K562 (cell line): ENCODE data around the gene IL1RAPL2. TPM values are rescaled to one million over a fixed set of nuclear protein-coding genes. Genes with fewer than 3 reads are reported as not detected.

Experiments
- ATAC-seq: fragments of 200-7000 bp; cut with Tn5 transposase; 3 replicates; pipeline ENCODE4 v1.9.1; 2020; ENCODE audit warnings: moderate library complexity
- BruUV-seq: library from RNA; stranded (reverse); fragments of 400-500 nt; replicated peaks from 2 replicates; lab custom pipeline; 2021; lab: Mats Ljungman, UMichigan
- CTCF ChIA-PET: fragments of 300-600 bp; formaldehyde crosslinking; extraction: SDS; loops from one replicate; lab custom pipeline; 2021; ENCODE audit warnings: low intra/inter-chr PET ratio; lab: Yijun Ruan, JAX
- POLR2A ChIA-PET: fragments of 300-600, 350-650 bp; sonication (Branson Sonifier 250); formaldehyde crosslinking; extraction: SDS; loops from one replicate; lab custom pipeline; 2021; ENCODE audit warnings: antibody characterized with exemption, inconsistent platforms; lab: Yijun Ruan, JAX
- DNase-seq, 4 experiments: peaks; one replicate each; pipeline versions ENCODE4 v3.0.0 to v3.0.0-alpha.2; 2011 to 2018; ENCODE audit warnings: low spot score in 3 of 4, mixed read lengths in 3 of 4; ENCODE audit errors: extremely low read depth in 1 of 4
- FAIRE-seq: peaks from 2 replicates; lab custom pipeline; 2011; peaks lifted over from hg19 to GRCh38; lab: Jason Lieb, UNC
- H2AFZ ChIP-seq: 2 replicates; pipeline ENCODE4 v1.6.0; 2011; ENCODE audit warnings: low read depth, low read length, control low read depth, inconsistent platforms
- H3K27ac ChIP-seq: fragments of 200-600 bp; 3 replicates; pipeline ENCODE4 v1.8.0; 2011; ENCODE audit warnings: low read depth, mild to moderate bottlenecking, control low read depth, inconsistent platforms, low read length, moderate library complexity, mixed read lengths; ENCODE audit errors: extremely low read depth
- H3K27me3 ChIP-seq, 2 experiments: fragments of 300-600 bp in 1 of 2; 2 replicates in 1 of 2; 3 replicates in 1 of 2; pipeline versions ENCODE4 v1.6.0 to v1.8.0; 2011; ENCODE audit warnings: inconsistent platforms in 2 of 2, low read length in 2 of 2, mild to moderate bottlenecking in 1 of 2, mixed read lengths in 1 of 2, moderate library complexity in 1 of 2; ENCODE audit not compliant: control insufficient read depth in 2 of 2, insufficient read depth in 2 of 2
- H3K36me3 ChIP-seq: fragments of 300-600 bp; 3 replicates; pipeline ENCODE4 v1.8.0; 2011; ENCODE audit warnings: mild to moderate bottlenecking, low read length, inconsistent platforms; ENCODE audit not compliant: control insufficient read depth, insufficient read depth
- H3K4me1 ChIP-seq, 2 experiments: fragments of 200-600 bp in 1 of 2; replicated peaks in 1 of 2; 2 replicates in 1 of 2; 3 replicates in 1 of 2; pipeline versions ENCODE4 v1.5.1 to v1.8.0; 2011; ENCODE audit warnings: inconsistent platforms in 2 of 2, low read length in 2 of 2, mild to moderate bottlenecking in 1 of 2, mixed read lengths in 1 of 2, moderate library complexity in 1 of 2; ENCODE audit not compliant: control insufficient read depth in 2 of 2, insufficient read depth in 2 of 2
- H3K4me2 ChIP-seq: 2 replicates; pipeline ENCODE4 v1.6.1; 2011; ENCODE audit warnings: low read length, control low read depth, inconsistent platforms, mixed read lengths; ENCODE audit not compliant: insufficient read depth
- H3K4me3 ChIP-seq: fragments of 200-600 bp; sonication (generic), shearing (Covaris generic); 2 replicates; pipeline ENCODE4 v1.5.1; 2016; ENCODE audit warnings: control low read depth, inconsistent platforms
- H3K79me2 ChIP-seq: fragments of 200-600 bp; 3 replicates; pipeline ENCODE4 v1.8.0; 2011; ENCODE audit warnings: low read length, inconsistent platforms; ENCODE audit not compliant: control insufficient read depth, insufficient read depth
- H3K9ac ChIP-seq, 2 experiments: 2 replicates each; pipeline versions ENCODE4 v1.6.0 to v1.6.1; 2011; ENCODE audit warnings: low read depth in 2 of 2, low read length in 2 of 2, control low read depth in 1 of 2, inconsistent platforms in 1 of 2, mild to moderate bottlenecking in 1 of 2, mixed read lengths in 1 of 2; ENCODE audit not compliant: insufficient read depth in 1 of 2
- H3K9me1 ChIP-seq: one replicate; pipeline ENCODE4 v1.6.0; 2011; ENCODE audit warnings: inconsistent platforms, mild to moderate bottlenecking, low read length, moderate library complexity; ENCODE audit not compliant: control insufficient read depth, insufficient read depth
- H3K9me3 ChIP-seq: replicated peaks from 2 replicates; pipeline ENCODE4 v1.5.1; 2011; ENCODE audit warnings: low read depth, low read length, inconsistent platforms; ENCODE audit not compliant: control insufficient read depth, insufficient read depth
- H4K20me1 ChIP-seq: replicated peaks from 2 replicates; pipeline ENCODE4 v1.6.1; 2011; ENCODE audit warnings: low read length, inconsistent platforms, mixed read lengths; ENCODE audit not compliant: control insufficient read depth, insufficient read depth
- FOSL1 ChIP-seq: fragments of 200-800 bp; sonication (Bioruptor generic); conservative IDR thresholded peaks from 2 replicates; pipeline ENCODE4 v1.6.1; 2016; ENCODE audit warnings: missing genetic modification characterization, missing compliant biosample characterization
- HDAC2 ChIP-seq: fragments of 450-650 bp; IDR thresholded peaks from 2 replicates; pipeline ENCODE4 v1.6.1; 2016; ENCODE audit warnings: mild to moderate bottlenecking
- JUNB ChIP-seq: fragments of 450-650 bp; formaldehyde crosslinking; conservative IDR thresholded peaks from 2 replicates; pipeline ENCODE4 v1.4.0; 2020; ENCODE audit warnings: mild to moderate bottlenecking
- KAT8 ChIP-seq: fragments of 450-650 bp; IDR thresholded peaks from 2 replicates; pipeline ENCODE4 v1.6.1; 2016; ENCODE audit warnings: low read depth, mild to moderate bottlenecking
- MAFG ChIP-seq: fragments of 450-650 bp; conservative IDR thresholded peaks from 2 replicates; pipeline ENCODE4 v1.6.1; 2016; ENCODE audit warnings: missing genetic modification characterization, missing compliant biosample characterization
- MAX ChIP-seq: sonication (generic); formaldehyde crosslinking; IDR thresholded peaks from 2 replicates; pipeline ENCODE4 v1.9.0; 2022; ENCODE audit warnings: mild to moderate bottlenecking, missing genetic modification reagents
- NFE2 ChIP-seq: IDR thresholded peaks from 2 replicates; pipeline ENCODE4 v1.6.1; 2014; ENCODE audit warnings: antibody characterized with exemption, low read depth
- SIRT6 ChIP-seq: IDR thresholded peaks from one replicate; pipeline ENCODE4 v1.6.1; 2012; ENCODE audit warnings: low read depth, mild to moderate bottlenecking, control low read depth, inconsistent platforms, low read length, moderate library complexity
- SMAD2 ChIP-seq: fragments of 150-350 bp; IDR thresholded peaks from 2 replicates; pipeline ENCODE4 v1.6.1; 2014; ENCODE audit warnings: low read depth, mild to moderate bottlenecking, low read length
- TBL1XR1 ChIP-seq, 2 experiments: IDR thresholded peaks; 2 replicates each; pipeline ENCODE4 v1.6.1; 2012; ENCODE audit warnings: improper control_type of control experiment in 2 of 2, low read length in 2 of 2, mild to moderate bottlenecking in 1 of 2
- WHSC1 ChIP-seq: IDR thresholded peaks from one replicate; pipeline ENCODE4 v1.6.1; 2012; ENCODE audit warnings: low read length, control low read depth, inconsistent platforms
- ZBTB26 ChIP-seq: fragments of 450-650 bp; formaldehyde crosslinking; IDR thresholded peaks from 2 replicates; pipeline ENCODE4 v1.4.0; 2022; ENCODE audit warnings: missing genetic modification characterization
- ZNF134 ChIP-seq: fragments of 250-450 bp; sonication (Bioruptor Pico); conservative IDR thresholded peaks from 2 replicates; pipeline ENCODE4 v1.4.0; 2020
- ZNF140 ChIP-seq: fragments of 250-450 bp; sonication (Bioruptor Pico); IDR thresholded peaks from 2 replicates; pipeline ENCODE4 v1.8.0; 2021; ENCODE audit warnings: moderate library complexity, mild to moderate bottlenecking, inconsistent platforms
- ZNF561 ChIP-seq: fragments of 450-650 bp; formaldehyde crosslinking; conservative IDR thresholded peaks from 2 replicates; pipeline ENCODE4 v1.4.0; 2020; ENCODE audit warnings: mild to moderate bottlenecking, moderate library complexity
- in situ Hi-C: fragments of 300-500 bp; cut with MboI; formaldehyde crosslinking; loops from 4 replicates; pipeline ENCODE4 v1.15.0; 2018; ENCODE audit warnings: inconsistent platforms, mixed read lengths
- intact Hi-C: fragments of 100-400 bp; cut with micrococcal nuclease; formaldehyde crosslinking; loops from 2 replicates; pipeline ENCODE4 v1.14.2; 2022
- polyA plus RNA-seq, 8 experiments: library from polyadenylated mRNA; depleted of rRNA in 4 of 8; stranded (reverse) in 5 of 8; unstranded in 3 of 8; fragments of >200 nt; fragmentation: Nextera tagmentation in 2 of 8; fragmentation: Illumina TruSeq in 1 of 8; extraction: Ambion mirVana in 2 of 8; extraction: Trizol in 1 of 8; gene quantifications; 2 replicates each; pipeline versions ENCODE4 v1.2.1 to v1.2.3, GENCODE V29; 2011 to 2014; ENCODE audit warnings: inconsistent platforms in 1 of 8, missing spikeins in 1 of 8
- total RNA-seq, 7 experiments: library from RNA; depleted of rRNA in 6 of 7; stranded (reverse); fragments of >200 nt in 6 of 7; fragmentation: Illumina TruSeq in 2 of 7; extraction: Trizol in 2 of 7; gene quantifications; 2 replicates each; pipeline versions ENCODE4 v1.2.1 to v1.2.3, GENCODE V29; 2011 to 2021; ENCODE audit warnings: low replicate concordance in 1 of 7

The IL1RAPL2 gene
- total and polyA plus RNA-seq, 9 of the 15 experiments (the other 6 are each of a cell fraction or from before 2014, with no cell fraction given), result not detected

GRCh38 chrX:105347373-105347772, 781.4 kb downstream of the IL1RAPL2 start (continued):
- no peak for TF ChIP-seq ZNF134 (CRISPR knock-in tag)
- no peak for TF ChIP-seq WHSC1
- no peak for TF ChIP-seq MAX
- no peak for TF ChIP-seq HDAC2
- no peak for TF ChIP-seq SIRT6
- TF ChIP-seq, all 486 proteins: peak for 0

- no peak overlapping the region for H3K4me2 ChIP-seq
- H3K9me1 ChIP-seq, result no peaks in the 10 kb centered on the region
- no peak for DNase-seq
- no peak overlapping the region for H3K27ac ChIP-seq
- ATAC-seq, result no peak
- H3K4me3 ChIP-seq, result no peak overlapping the region
- in situ Hi-C loops, result no loop called here
- H2AFZ ChIP-seq, result no peak overlapping the region
- no peak for FAIRE-seq
- CTCF ChIA-PET, result no interaction called here
- H3K9ac ChIP-seq, result no peak overlapping the region
- H3K4me1 ChIP-seq, result no peaks in the 10 kb centered on the region
- no peaks in the 10 kb centered on the region for H4K20me1 ChIP-seq
- POLR2A ChIA-PET, result no interaction called here
- no peaks in the 10 kb centered on the region for H3K27me3 ChIP-seq
- H3K36me3 ChIP-seq, result no peaks in the 10 kb centered on the region
- no peaks in the 10 kb centered on the region for H3K79me2 ChIP-seq
- H3K9me3 ChIP-seq, result no peaks in the 10 kb centered on the region
- TF ChIP-seq KAT8 (no peak), SMAD2 (no peak), ZNF561 (CRISPR knock-in tag) (no peak), FOSL1 (tag) (no peak), ZBTB26 (CRISPR knock-in tag) (no peak), TBL1XR1 (IDR thresholded peaks at IDR 0.05; ENCODE audit: low read length in 2 of 2) (no peak), JUNB (CRISPR knock-in tag) (no peak), NFE2 (no peak), MAFG (tag) (no peak), ZNF140 (CRISPR knock-in tag) (no peak)
- no TSS peak for BruUV-seq
- intact Hi-C loops, result no loop called here
Observed at GRCh38 chrX:105349476-105349875, 783.5 kb downstream of the IL1RAPL2 start.
